ENCODE results near the gene ASMT.

DNA sequence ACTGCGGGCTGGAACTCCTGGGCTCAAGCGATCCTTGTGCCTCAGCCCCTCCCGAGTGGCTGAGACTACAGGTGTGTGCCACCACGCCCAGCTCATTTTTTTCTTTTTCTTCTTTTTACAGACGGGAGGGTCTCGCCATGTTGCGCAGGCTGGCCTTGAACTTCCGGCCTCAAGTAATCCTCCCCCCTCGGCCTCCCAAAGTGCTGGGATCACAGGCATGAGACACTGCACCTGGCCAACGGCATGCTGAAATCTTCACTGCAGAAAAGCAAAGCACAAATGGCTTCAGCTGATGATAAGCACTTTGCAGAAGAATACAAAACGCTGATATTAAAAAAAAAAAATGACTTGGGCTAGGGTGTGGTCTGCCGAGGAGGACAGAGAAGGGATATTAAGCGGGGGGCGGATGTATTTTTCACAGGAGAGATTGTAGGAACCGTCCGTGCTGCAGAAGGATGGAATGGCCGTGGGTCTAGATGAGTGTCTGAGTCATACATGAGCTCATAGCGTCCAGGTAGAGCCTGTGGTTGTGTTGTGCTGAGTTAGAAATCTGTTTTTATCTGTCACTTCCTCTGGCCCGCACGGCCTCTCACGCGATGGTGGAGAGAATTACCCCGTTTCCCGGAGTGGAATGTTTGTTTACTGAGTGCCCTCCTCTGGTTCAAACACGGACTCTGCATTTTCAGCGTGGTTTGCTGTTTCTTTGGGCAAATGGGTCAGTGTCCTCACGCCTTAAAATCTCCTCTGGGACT, 32.0 kb upstream of the ASMT start:
- TF ChIP-seq, protein P1, sequence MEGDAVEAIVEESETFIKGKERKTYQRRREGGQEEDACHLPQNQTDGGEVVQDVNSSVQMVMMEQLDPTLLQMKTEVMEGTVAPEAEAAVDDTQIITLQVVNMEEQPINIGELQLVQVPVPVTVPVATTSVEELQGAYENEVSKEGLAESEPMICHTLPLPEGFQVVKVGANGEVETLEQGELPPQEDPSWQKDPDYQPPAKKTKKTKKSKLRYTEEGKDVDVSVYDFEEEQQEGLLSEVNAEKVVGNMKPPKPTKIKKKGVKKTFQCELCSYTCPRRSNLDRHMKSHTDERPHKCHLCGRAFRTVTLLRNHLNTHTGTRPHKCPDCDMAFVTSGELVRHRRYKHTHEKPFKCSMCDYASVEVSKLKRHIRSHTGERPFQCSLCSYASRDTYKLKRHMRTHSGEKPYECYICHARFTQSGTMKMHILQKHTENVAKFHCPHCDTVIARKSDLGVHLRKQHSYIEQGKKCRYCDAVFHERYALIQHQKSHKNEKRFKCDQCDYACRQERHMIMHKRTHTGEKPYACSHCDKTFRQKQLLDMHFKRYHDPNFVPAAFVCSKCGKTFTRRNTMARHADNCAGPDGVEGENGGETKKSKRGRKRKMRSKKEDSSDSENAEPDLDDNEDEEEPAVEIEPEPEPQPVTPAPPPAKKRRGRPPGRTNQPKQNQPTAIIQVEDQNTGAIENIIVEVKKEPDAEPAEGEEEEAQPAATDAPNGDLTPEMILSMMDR (IDR thresholded peaks at IDR 0.05; ENCODE audit: insufficient read depth, low read depth, low read length) = no peak
- no peak for TF ChIP-seq EZH2 (IDR thresholded peaks at IDR 0.05; ENCODE audit: insufficient read depth, low read length)

All from astrocyte (in vitro differentiated cells and primary cell).